ENCODE results near the gene OR4K5.
"Not testable (repeated sequence)": the region's sequence is repeated elsewhere in the genome, so short reads cannot be mapped to it uniquely, and the experiment has no call there.

Gene OR4K5

GRCh38 chr14:19920021-19920657 is at the start of gene OR4K5:
Gene OR4K5, plus strand, starts transcription at chr14:19920607. Its CDS starts 0 bp downstream, at chr14:19920607.
- DNase-seq: no peak

- DNase-seq: no peak
These were observed 47.2 kb upstream of the OR4K5 start for GRCh38 chr14:19873178-19873577.

GRCh38 chr14:19874842-19875241 is 45.6 kb upstream of the OR4K5 start, which contains the start of gene OR4K2:
Gene OR4K2, plus strand, starts transcription at chr14:19875142. Its CDS starts 1,126 bp downstream, at chr14:19876268.
- DNase-seq: no peak

GRCh38 chr14:19878029-19878642 is 42.3 kb upstream of the OR4K5 start:
- DNase-seq: peak; percentile 42

- no peak for DNase-seq
These were observed 25.1 kb upstream of the OR4K5 start for GRCh38 chr14:19895282-19895681.

GRCh38 chr14:19900999-19901398 is 19.4 kb upstream of the OR4K5 start:
- no peak for DNase-seq

- no peak for DNase-seq
These were observed 18.0 kb upstream of the OR4K5 start for GRCh38 chr14:19902409-19902808.

GRCh38 chr14:19906665-19907064 is 13.7 kb upstream of the OR4K5 start:
- DNase-seq: no peak

- no peak for DNase-seq
These were observed 9.3 kb upstream of the OR4K5 start for GRCh38 chr14:19911114-19911513.

GRCh38 chr14:19917243-19917642 is 3.2 kb upstream of the OR4K5 start:
- no peak for DNase-seq

- DNase-seq: no peak
These were observed 2.4 kb upstream of the OR4K5 start for GRCh38 chr14:19917955-19918518.

- no peak for DNase-seq
These were observed 1.7 kb upstream of the OR4K5 start for GRCh38 chr14:19918553-19919264.

GRCh38 chr14:19930617-19931016 is 10.2 kb downstream of the OR4K5 start, which contains the start of gene OR4K1:
Gene OR4K1, plus strand, starts transcription at chr14:19930917. Its CDS starts 4,750 bp downstream, at chr14:19935667.
- DNase-seq: no peak

GRCh38 chr14:19941668-19942067 is 21.3 kb downstream of the OR4K5 start:
- DNase-seq: no peak

GRCh38 chr14:19947413-19948090 is 27.1 kb downstream of the OR4K5 start:
- DNase-seq: no peak

- no peak for DNase-seq
These were observed 28.8 kb downstream of the OR4K5 start for GRCh38 chr14:19949218-19949617.

GRCh38 chr14:19969735-19970134 is 49.3 kb downstream of the OR4K5 start:
- DNase-seq: not testable (repeated sequence)

Measured in NCI-H1694 treated with DMSO at 0.1 percent for 48 hours (cell line).